GM23338 (cell line): ENCODE results near the gene CCDC197. TPM values are rescaled to one million over a fixed set of nuclear protein-coding genes. Genes with fewer than 3 reads are reported as not detected.

Source experiments
- ATAC-seq: fragments of 200-7000 bp; cut with Tn5 transposase; 3 replicates; pipeline ENCODE4 v1.9.1; 2020
- DNase-seq: peaks from one replicate; pipeline ENCODE4 v3.0.0-alpha.2; 2015; ENCODE audit warnings: low spot score
- H2AFZ ChIP-seq: fragments of 200-600 bp; sonication (generic); 2 replicates; pipeline ENCODE4 v1.8.0; 2016; ENCODE audit warnings: antibody characterized with exemption, mild to moderate bottlenecking, moderate library complexity
- H3F3A ChIP-seq: fragments of 200-600 bp; sonication (generic); replicated peaks from 2 replicates; pipeline ENCODE4 v1.8.0; 2017; ENCODE audit warnings: antibody characterized with exemption, mixed run types, low read depth
- H3K27ac ChIP-seq: fragments of 200-600 bp; sonication (generic); 2 replicates; pipeline ENCODE4 v1.6.1; 2016; ENCODE audit warnings: low read depth
- H3K27me3 ChIP-seq: fragments of 200-600 bp; sonication (generic); 2 replicates; pipeline ENCODE4 v1.8.0; 2016; ENCODE audit warnings: mild to moderate bottlenecking, mixed run types, moderate library complexity; ENCODE audit not compliant: insufficient read depth
- H3K36me3 ChIP-seq: fragments of 200-600 bp; sonication (generic); 2 replicates; pipeline ENCODE4 v1.8.0; 2016; ENCODE audit warnings: mild to moderate bottlenecking; ENCODE audit not compliant: insufficient read depth
- H3K4me1 ChIP-seq: fragments of 200-600 bp; sonication (generic); 2 replicates; pipeline ENCODE4 v1.8.0; 2016; ENCODE audit warnings: mild to moderate bottlenecking, moderate library complexity; ENCODE audit not compliant: insufficient read depth
- H3K4me2 ChIP-seq: fragments of 200-600 bp; sonication (generic); 2 replicates; pipeline ENCODE4 v1.7.1; 2017; ENCODE audit warnings: mixed run types
- H3K4me3 ChIP-seq: fragments of 200-600 bp; sonication (generic); 2 replicates; pipeline ENCODE4 v1.6.1; 2016; ENCODE audit warnings: mixed run types
- H3K79me2 ChIP-seq: fragments of 200-600 bp; sonication (generic); replicated peaks from 2 replicates; pipeline ENCODE4 v1.8.0; 2017; ENCODE audit warnings: mild to moderate bottlenecking; ENCODE audit not compliant: insufficient read depth
- H3K9me2 ChIP-seq: fragments of 200-600 bp; sonication (generic); 2 replicates; pipeline ENCODE4 v1.8.0; 2017; ENCODE audit not compliant: insufficient read depth
- H4K20me1 ChIP-seq: fragments of 200-600 bp; sonication (generic); replicated peaks from 2 replicates; pipeline ENCODE4 v1.8.0; 2017; ENCODE audit warnings: mild to moderate bottlenecking; ENCODE audit not compliant: insufficient read depth
- H3K27ac Mint-ChIP-seq: 2 replicates; pipeline ENCODE4 v1.8.0; 2020; ENCODE audit warnings: inconsistent platforms, mild to moderate bottlenecking, moderate library complexity, mixed read lengths
- H3K27me3 Mint-ChIP-seq: 3 replicates; pipeline ENCODE4 v1.8.0; 2022; ENCODE audit warnings: low read depth, mild to moderate bottlenecking, moderate library complexity, mixed read lengths, inconsistent platforms; ENCODE audit not compliant: insufficient read depth, poor library complexity
- H3K36me3 Mint-ChIP-seq: 3 replicates; pipeline ENCODE4 v1.8.0; 2021; ENCODE audit warnings: low read depth, mild to moderate bottlenecking, inconsistent platforms, moderate library complexity, mixed read lengths
- H3K4me1 Mint-ChIP-seq: 3 replicates; pipeline ENCODE4 v1.8.0; 2020; ENCODE audit warnings: mild to moderate bottlenecking, inconsistent platforms, mixed read lengths
- H3K4me3 Mint-ChIP-seq: 3 replicates; pipeline ENCODE4 v1.8.0; 2021; ENCODE audit warnings: moderate library complexity, mild to moderate bottlenecking, inconsistent platforms, mixed read lengths
- H3K9me3 Mint-ChIP-seq: 3 replicates; pipeline ENCODE4 v1.8.0; 2020; ENCODE audit warnings: moderate library complexity, mild to moderate bottlenecking, inconsistent platforms, mixed read lengths
- CTCF ChIP-seq, 2 experiments: fragments of 200-600 bp in 1 of 2; sonication (generic) in 1 of 2; conservative IDR thresholded peaks; 2 replicates each; pipeline versions ENCODE4 v1.5.1 to v1.6.1; 2016 to 2017; ENCODE audit warnings: antibody characterized with exemption in 2 of 2, low read depth in 2 of 2, mild to moderate bottlenecking in 2 of 2, moderate library complexity in 1 of 2
- ETS1 ChIP-seq: IDR thresholded peaks from 2 replicates; pipeline ENCODE4 v1.6.1; 2016; ENCODE audit warnings: antibody characterized with exemption
- NANOG ChIP-seq: IDR thresholded peaks from 2 replicates; pipeline ENCODE4 v1.6.1; 2016; ENCODE audit warnings: antibody characterized with exemption, borderline replicate concordance
- STAT1 ChIP-seq: IDR thresholded peaks from one replicate; pipeline ENCODE4 v1.6.1; 2016; ENCODE audit warnings: antibody characterized with exemption; ENCODE audit not compliant: unreplicated experiment
- ZNF331 ChIP-seq: fragments of 250-450 bp; sonication (Bioruptor Pico); IDR thresholded peaks from 2 replicates; pipeline ENCODE4 v1.5.0; 2020; ENCODE audit warnings: low read depth, mild to moderate bottlenecking, moderate library complexity
- ZNF462 ChIP-seq: fragments of 250-450 bp; sonication (Bioruptor Pico); IDR thresholded peaks from 2 replicates; pipeline ENCODE4 v1.5.0; 2020; ENCODE audit warnings: mild to moderate bottlenecking, moderate library complexity
- polyA plus RNA-seq: library from polyadenylated mRNA; unstranded; fragments of >200 nt; fragmentation: Nextera tagmentation; extraction: Ambion mirVana; gene quantifications from 2 replicates; pipeline ENCODE4 v1.2.1, GENCODE V29; 2016
- total RNA-seq: library from RNA; depleted of rRNA; stranded (reverse); fragments of >200 nt; shearing (Covaris generic); gene quantifications from 2 replicates; pipeline ENCODE4 v1.2.3, GENCODE V29; 2014

The CCDC197 gene
- total and polyA plus RNA-seq, 2 experiments from 2014 or later, result not detected

- peaks cover 25% of the 10 kb centered on the region for H3K36me3 Mint-ChIP-seq
- no peak for DNase-seq
- H3K27ac Mint-ChIP-seq, result no peak overlapping the region
- peaks cover 6% of the 10 kb centered on the region; the same call in 1 of the 3 replicates for H3K4me1 Mint-ChIP-seq
- H3F3A ChIP-seq, result no peaks in the 10 kb centered on the region
- no peaks in the 10 kb centered on the region for H3K36me3 ChIP-seq
- no peaks in the 10 kb centered on the region for H3K9me3 Mint-ChIP-seq
- H3K27me3 ChIP-seq, result no peaks in the 10 kb centered on the region
- TF ChIP-seq ZNF462 (CRISPR knock-in tag), result no peak
- no peak for TF ChIP-seq NANOG
- no peak for TF ChIP-seq STAT1
- TF ChIP-seq ZNF331, result no peak
- H4K20me1 ChIP-seq, result no peaks in the 10 kb centered on the region; the same call in 1 of the 2 replicates
- H3K4me2 ChIP-seq, result no peak overlapping the region
- peaks cover 16% of the 10 kb centered on the region for H3K27me3 Mint-ChIP-seq
- no peaks in the 10 kb centered on the region for H3K4me1 ChIP-seq
- ATAC-seq, result no peak
- no peak overlapping the region for H3K27ac ChIP-seq
- no peak overlapping the region for H3K4me3 Mint-ChIP-seq
- no peaks in the 10 kb centered on the region for H3K9me2 ChIP-seq
- H3K4me3 ChIP-seq, result no peak overlapping the region
- no peaks in the 10 kb centered on the region for H3K79me2 ChIP-seq
- H2AFZ ChIP-seq, result no peak overlapping the region
These were observed 46.1 kb downstream of the CCDC197 start for GRCh38 chr14:94043111-94043755.

- no peaks in the 10 kb centered on the region; the same call in 1 of the 2 replicates for H4K20me1 ChIP-seq
- TF ChIP-seq ETS1 (no peak), CTCF (conservative IDR thresholded peaks at IDR 0.05; ENCODE audit: low read depth in 2 of 2) (no peak), NANOG (no peak)
These were observed 46.8 kb downstream of the CCDC197 start for GRCh38 chr14:94043756-94044475.

More at GRCh38 chr14:94043756-94044475, 46.8 kb downstream of the CCDC197 start:
- Mint-ChIP-seq H3K4me1 (peaks cover 6% of the 10 kb centered on the region; the same call in 1 of the 3 replicates), H3K27ac (no peak overlapping the region), H3K9me3 (no peaks in the 10 kb centered on the region), H3K36me3 (peaks cover 28% of the 10 kb centered on the region), H3K27me3 (peaks cover 16% of the 10 kb centered on the region), H3K4me3 (no peak overlapping the region)
- ATAC-seq (no peak), DNase-seq (no peak)
- Histone ChIP-seq H3K36me3 (no peaks in the 10 kb centered on the region), H3K4me1 (no peaks in the 10 kb centered on the region), H3K4me2 (no peak overlapping the region), H3F3A (no peaks in the 10 kb centered on the region), H3K27ac (no peak overlapping the region), H3K9me2 (no peaks in the 10 kb centered on the region), H3K4me3 (no peak overlapping the region), H3K27me3 (no peaks in the 10 kb centered on the region), H3K79me2 (no peaks in the 10 kb centered on the region), H2AFZ (no peak overlapping the region)
